Muscle of back (tissue), 11 donors: Measurements from ENCODE around the gene TMEM218. TPM values are rescaled to one million over a fixed set of nuclear protein-coding genes. Genes with fewer than 3 reads are reported as not detected.
"Not testable (repeated sequence)": the region's sequence is repeated elsewhere in the genome, so short reads cannot be mapped to it uniquely, and the experiment has no call there.

ENCODE experiments used
- DNase-seq, 3 donors: peaks; one replicate each; pipeline versions ENCODE4 v3.0.0 to v3.0.0-alpha.2; 2013
- polyA plus RNA-seq, 10 donors: library from polyadenylated mRNA; unstranded; fragments of 120-200 nt; gene quantifications; one replicate each; pipeline ENCODE4 v1.2.1, GENCODE V29; 2013; ENCODE audit not compliant: insufficient read length in 10 of 10

The TMEM218 gene
- polyA plus RNA-seq, 10 donors, result 20.3 to 28.4 (median 24.1) TPM

- no peak for DNase-seq
Measured at GRCh38 chr11:125056931-125057692, 54.3 kb downstream of the TMEM218 start.

GRCh38 chr11:125056111-125056510, 55.3 kb downstream of the TMEM218 start:
- DNase-seq, result not testable (repeated sequence)

GRCh38 chr11:125055107-125055715, 56.2 kb downstream of the TMEM218 start:
- no peak for DNase-seq

DNA sequence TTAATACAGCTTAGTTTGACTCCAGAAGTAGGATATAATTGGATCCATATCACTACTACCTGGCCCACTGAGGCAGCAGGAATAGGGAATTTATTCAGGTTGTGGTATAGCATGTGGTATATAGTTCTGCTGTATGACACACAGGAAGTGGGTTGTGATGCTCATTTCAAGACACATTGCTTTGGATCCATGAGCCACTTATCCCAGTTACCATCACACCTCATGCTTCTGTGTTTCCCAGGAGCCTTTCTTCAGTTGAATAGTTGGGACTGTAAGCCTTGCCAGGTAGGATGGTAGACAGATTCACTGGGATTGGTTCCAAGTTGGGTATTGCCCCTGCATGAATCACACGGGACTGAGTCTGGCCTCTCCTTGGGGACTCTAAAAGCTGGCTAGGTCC, 58.3 kb downstream of the TMEM218 start:
- no peak for DNase-seq

- DNase-seq, result no peak
Measured at GRCh38 chr11:125052047-125052446, 59.4 kb downstream of the TMEM218 start.

- DNase-seq, result no peak
Measured at GRCh38 chr11:125049164-125049792, 62.1 kb downstream of the TMEM218 start.

Other genes with a start within 250 kb of the TMEM218 start
- 10 to 100 TPM; 15.2 to 40.9 (median 24.7) TPM for gene ROBO3, start 246.2 kb downstream of the TMEM218 start, polyA plus RNA-seq
- 10 to 100 TPM; 22.3 to 41.3 (median 28.8) TPM for gene ROBO4, start 213.8 kb downstream of the TMEM218 start, polyA plus RNA-seq
- gene HEPN1, start 192.4 kb downstream of the TMEM218 start, polyA plus RNA-seq, result under 1 TPM in 2 of 10 donors, not detected in 8; 0.14 to 0.38 TPM
- under 1 TPM in 7 of 10 donors, not detected in 3; 0.08 to 0.51 (median 0.15) TPM for gene HEPACAM, start 175.6 kb downstream of the TMEM218 start, polyA plus RNA-seq
- 1 to 10 TPM; 2.0 to 4.1 (median 3.4) TPM for gene CCDC15, start 157.4 kb downstream of the TMEM218 start, polyA plus RNA-seq
- 1 to 10 TPM; 2.4 to 5.1 (median 3.3) TPM for gene SLC37A2, start 48.3 kb downstream of the TMEM218 start, polyA plus RNA-seq
- gene PKNOX2, start 53.1 kb upstream of the TMEM218 start, polyA plus RNA-seq, result 10 to 100 TPM; 18.8 to 27.9 (median 24.1) TPM